NB4 (cell line): Measurements from ENCODE around the gene MAP3K14.

Experiments
- MYC ChIP-seq: IDR thresholded peaks from 2 replicates; pipeline ENCODE4 v1.6.1; 2011; ENCODE audit warnings: low read depth, low read length
- POLR2A ChIP-seq: IDR thresholded peaks from 2 replicates; pipeline ENCODE4 v1.6.1; 2011; ENCODE audit warnings: mild to moderate bottlenecking; ENCODE audit not compliant: insufficient read length; ENCODE audit errors: extremely low read depth
- TF ChIP-seq, protein P1 (sequence below): IDR thresholded peaks from one replicate; pipeline ENCODE4 v1.5.1; 2012; ENCODE audit warnings: low read depth, low read length
- TF ChIP-seq, protein P2 (sequence below): IDR thresholded peaks from 2 replicates; pipeline ENCODE4 v1.6.1; 2011; ENCODE audit warnings: low read depth, low read length

DNA sequence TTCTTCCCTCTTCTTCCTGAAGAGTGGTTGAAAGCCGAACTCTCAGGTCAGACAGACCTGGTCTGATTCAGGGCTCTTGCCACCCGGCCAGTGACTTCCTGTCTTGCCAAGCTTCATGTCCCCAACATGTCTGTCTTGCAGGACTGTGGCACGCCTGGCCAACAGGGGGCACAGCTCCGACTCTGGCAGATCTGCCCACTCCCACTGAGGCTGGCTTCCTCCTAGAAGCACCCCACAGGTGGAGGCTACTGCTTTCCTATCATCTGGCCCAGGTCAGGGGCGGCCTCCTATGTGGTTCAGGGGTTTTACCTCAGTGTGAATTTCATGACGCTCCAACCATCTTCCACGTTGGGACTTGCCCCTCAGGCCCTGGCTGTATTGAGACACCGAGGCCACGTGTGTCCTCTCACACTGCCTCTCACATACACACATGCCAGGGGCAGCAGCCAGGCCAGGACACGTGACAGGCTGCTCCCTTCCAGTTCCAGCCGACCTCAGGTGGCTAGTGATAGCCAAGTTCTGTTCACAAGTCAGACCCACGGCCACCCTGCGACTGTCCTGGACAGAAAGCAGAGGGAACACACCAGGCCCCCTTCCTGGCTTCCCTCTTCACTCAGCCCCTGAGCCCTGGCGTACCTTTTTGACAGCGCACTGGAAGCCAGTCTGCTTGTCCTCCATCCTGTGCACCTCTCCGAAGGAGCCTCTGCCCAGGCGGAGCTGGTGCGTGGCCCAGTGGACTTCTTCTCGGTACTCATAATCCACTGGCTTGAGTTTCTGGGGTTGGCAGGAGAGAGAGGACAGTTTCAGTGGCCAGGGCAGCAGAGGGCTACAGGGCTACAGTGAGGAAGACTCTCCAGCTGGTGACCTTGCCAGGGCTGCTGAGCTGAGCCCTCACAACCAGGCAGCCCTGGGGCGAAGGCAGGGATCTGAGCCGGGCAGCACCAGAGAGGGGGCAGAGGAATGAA is 32.4 kb downstream of the MAP3K14 start:
- TF ChIP-seq, protein P1, sequence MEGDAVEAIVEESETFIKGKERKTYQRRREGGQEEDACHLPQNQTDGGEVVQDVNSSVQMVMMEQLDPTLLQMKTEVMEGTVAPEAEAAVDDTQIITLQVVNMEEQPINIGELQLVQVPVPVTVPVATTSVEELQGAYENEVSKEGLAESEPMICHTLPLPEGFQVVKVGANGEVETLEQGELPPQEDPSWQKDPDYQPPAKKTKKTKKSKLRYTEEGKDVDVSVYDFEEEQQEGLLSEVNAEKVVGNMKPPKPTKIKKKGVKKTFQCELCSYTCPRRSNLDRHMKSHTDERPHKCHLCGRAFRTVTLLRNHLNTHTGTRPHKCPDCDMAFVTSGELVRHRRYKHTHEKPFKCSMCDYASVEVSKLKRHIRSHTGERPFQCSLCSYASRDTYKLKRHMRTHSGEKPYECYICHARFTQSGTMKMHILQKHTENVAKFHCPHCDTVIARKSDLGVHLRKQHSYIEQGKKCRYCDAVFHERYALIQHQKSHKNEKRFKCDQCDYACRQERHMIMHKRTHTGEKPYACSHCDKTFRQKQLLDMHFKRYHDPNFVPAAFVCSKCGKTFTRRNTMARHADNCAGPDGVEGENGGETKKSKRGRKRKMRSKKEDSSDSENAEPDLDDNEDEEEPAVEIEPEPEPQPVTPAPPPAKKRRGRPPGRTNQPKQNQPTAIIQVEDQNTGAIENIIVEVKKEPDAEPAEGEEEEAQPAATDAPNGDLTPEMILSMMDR, result peak; percentile 57
- TF ChIP-seq MYC, result no peak
- no peak for TF ChIP-seq POLR2A
- TF ChIP-seq, protein P2, sequence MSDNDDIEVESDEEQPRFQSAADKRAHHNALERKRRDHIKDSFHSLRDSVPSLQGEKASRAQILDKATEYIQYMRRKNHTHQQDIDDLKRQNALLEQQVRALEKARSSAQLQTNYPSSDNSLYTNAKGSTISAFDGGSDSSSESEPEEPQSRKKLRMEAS, result no peak
